Retinal pigment epithelial cell (primary cell): ENCODE measurements around the gene MCTP2.

ENCODE experiments used
- DNase-seq: peaks from one replicate; pipeline ENCODE4 v3.0.0-alpha.2; 2010; ENCODE audit warnings: low read depth
- H3K4me3 ChIP-seq: 2 replicates; pipeline ENCODE4 v1.5.1; 2011; ENCODE audit warnings: mild to moderate bottlenecking, low read length, control low read depth, moderate library complexity
- CTCF ChIP-seq: conservative IDR thresholded peaks from 2 replicates; pipeline ENCODE4 v1.5.1; 2011; ENCODE audit warnings: low read depth, low read length, control low read depth, inconsistent platforms

MCTP2 gene

DNA sequence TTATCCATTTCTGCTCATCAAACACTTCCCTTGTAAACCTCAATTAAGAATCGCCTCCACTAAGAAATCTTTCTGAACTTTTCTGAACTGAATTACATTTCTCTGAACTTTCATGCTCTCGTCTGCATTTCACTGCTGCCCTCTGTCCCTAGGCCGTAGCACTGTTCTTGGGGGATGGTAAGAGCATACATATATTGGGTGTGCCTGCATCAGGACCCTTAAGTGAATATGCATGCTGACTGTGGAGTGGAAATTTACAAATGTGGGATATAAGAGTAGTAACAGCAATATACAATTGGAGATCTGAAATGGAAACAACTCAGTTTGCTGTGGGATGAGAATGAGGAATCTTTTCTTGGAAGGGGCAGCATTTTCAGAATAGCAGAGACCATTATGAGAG is 148.6 kb downstream of the MCTP2 start:
- no peak overlapping the region for H3K4me3 ChIP-seq
- no peak for TF ChIP-seq CTCF
- DNase-seq = no peak

DNA sequence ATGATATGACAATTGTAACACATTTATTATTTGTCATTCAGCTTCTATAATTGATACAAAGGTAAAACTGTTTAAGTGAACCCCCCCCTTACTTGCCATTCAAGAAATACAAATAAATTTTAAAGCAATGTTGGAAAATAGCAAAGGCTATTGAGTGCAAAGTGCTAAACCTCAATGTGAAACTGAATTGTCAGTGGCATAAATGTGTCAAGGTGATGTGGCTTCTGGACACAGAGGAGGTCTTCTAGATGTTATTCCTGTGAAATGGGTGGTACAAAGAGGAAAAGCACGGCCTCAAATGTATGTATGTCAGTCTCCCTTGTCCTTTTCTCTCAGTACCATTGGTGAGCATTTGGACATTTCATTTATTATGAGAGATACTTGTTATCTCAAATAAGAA is 149.4 kb downstream of the MCTP2 start:
- TF ChIP-seq CTCF = no peak
- no peak for DNase-seq
- no peak overlapping the region for H3K4me3 ChIP-seq

DNA sequence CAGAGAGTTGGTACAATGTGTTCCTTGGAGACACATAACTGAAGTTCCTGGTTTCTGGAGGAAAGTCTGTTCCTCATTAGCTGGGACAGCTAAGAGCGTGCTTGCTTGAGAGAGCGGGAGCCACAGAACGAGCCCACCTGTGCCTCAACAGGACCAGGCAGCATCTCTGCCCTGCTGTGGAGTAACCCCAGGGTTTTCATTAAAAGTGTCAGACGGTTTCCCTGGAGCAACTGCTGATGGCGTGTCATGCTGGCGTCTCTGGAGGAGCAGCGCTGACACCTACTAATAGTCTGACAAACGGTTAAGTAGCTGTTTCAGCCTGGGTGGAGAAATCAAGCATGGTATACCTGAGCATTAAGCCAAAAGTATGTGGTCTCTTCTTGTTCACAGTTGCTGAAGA is 150.0 kb downstream of the MCTP2 start:
- no peak for DNase-seq
- no peak overlapping the region for H3K4me3 ChIP-seq
- TF ChIP-seq CTCF = no peak

DNA sequence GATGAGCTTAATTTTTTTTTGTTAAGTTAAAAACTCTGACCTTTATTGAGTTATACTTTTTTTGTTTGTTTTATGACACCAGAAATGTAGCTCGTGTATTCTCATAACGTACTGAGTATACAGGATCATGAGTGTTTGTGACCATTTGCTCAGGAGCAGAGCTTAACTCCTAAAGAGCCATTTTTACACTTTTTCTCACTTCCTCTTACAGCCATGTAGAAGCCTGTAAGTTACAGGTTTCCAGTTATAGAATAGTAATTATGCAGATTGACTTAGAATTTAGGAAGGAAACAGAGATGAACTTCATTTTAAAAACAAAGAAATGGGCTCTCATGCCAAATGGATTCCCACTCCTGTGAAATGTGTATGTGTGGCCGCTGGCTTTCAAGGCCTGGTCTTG is 151.7 kb downstream of the MCTP2 start:
- H3K4me3 ChIP-seq = no peak overlapping the region
- no peak for TF ChIP-seq CTCF
- DNase-seq = no peak

DNA sequence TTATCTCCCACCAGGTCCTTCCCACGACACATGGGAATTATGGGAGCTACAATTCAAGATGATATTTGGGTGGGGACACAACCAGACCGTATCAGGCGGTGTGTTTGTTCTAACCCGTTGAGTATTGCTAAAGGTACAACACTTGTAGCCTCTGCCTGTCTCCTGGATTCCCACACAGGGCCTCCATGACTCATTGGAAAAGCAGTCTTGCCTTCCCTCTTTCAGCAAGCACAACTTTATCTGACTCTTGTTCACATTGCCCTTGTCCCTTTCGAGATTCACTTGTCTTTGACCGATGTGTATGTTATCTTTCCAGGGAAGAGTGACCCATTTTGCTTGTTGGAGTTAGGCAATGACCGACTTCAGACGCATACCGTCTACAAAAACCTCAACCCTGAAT is 152.3 kb downstream of the MCTP2 start:
- no peak for TF ChIP-seq CTCF
- DNase-seq = no peak
- no peak overlapping the region for H3K4me3 ChIP-seq

GRCh38 chr15:94385441-94385840 is 154.1 kb downstream of the MCTP2 start:
- TF ChIP-seq CTCF = no peak
- no peak for DNase-seq
- no peak overlapping the region for H3K4me3 ChIP-seq

GRCh38 chr15:94386351-94386750 is 155.0 kb downstream of the MCTP2 start:
- no peak for DNase-seq
- no peak for TF ChIP-seq CTCF
- no peak overlapping the region for H3K4me3 ChIP-seq
